Activated T-cell treated with anti-CD3 and anti-CD28 coated beads, Interleukin-2, amount 50 U/mL, for 24 hours (primary cell): ENCODE results near the gene NKRF.
A peak's percentile ranks its signal among the peaks of the same experiment; 100 is the strongest.
"Not testable (repeated sequence)": the region's sequence is repeated elsewhere in the genome, so short reads cannot be mapped to it uniquely, and the experiment has no call there.

Experiments
- DNase-seq: peaks from one replicate; pipeline ENCODE4 v3.0.0-alpha.2; 2020
- H3K27ac Mint-ChIP-seq: 2 replicates; pipeline ENCODE4 v1.8.0; 2020; ENCODE audit warnings: mild to moderate bottlenecking, mixed read lengths
- H3K27me3 Mint-ChIP-seq: 2 replicates; pipeline ENCODE4 v1.8.0; 2020; ENCODE audit warnings: mixed read lengths
- H3K36me3 Mint-ChIP-seq: 2 replicates; pipeline ENCODE4 v1.8.0; 2020; ENCODE audit warnings: low read depth, mixed read lengths
- H3K4me1 Mint-ChIP-seq: 2 replicates; pipeline ENCODE4 v1.8.0; 2020; ENCODE audit warnings: low read depth, mixed read lengths
- H3K4me3 Mint-ChIP-seq: 2 replicates; pipeline ENCODE4 v1.8.0; 2020; ENCODE audit warnings: mild to moderate bottlenecking, moderate library complexity, mixed read lengths
- H3K9me3 Mint-ChIP-seq: 2 replicates; pipeline ENCODE4 v1.8.0; 2020; ENCODE audit warnings: mixed read lengths

Gene NKRF

GRCh38 chrX:119606280-119607017, at the start of gene NKRF:
TSS of gene NKRF (minus strand) at chrX:119606424.
- peaks cover 45% of the 10 kb centered on the region for H3K36me3 Mint-ChIP-seq
- DNase-seq: peak; percentile 88
- no peaks in the 10 kb centered on the region for H3K9me3 Mint-ChIP-seq
- peaks cover 48% of the 10 kb centered on the region for H3K4me1 Mint-ChIP-seq
- peak within 1 kb of the TSS; percentile 91 for H3K4me3 Mint-ChIP-seq
- peaks cover 11% of the 10 kb centered on the region for H3K27me3 Mint-ChIP-seq
- H3K27ac Mint-ChIP-seq: peak within 1 kb of the TSS; percentile 97

- Mint-ChIP-seq H3K27ac (peak overlapping the region; percentile 92), H3K4me3 (peak overlapping the region; percentile 17), H3K36me3 (peaks cover 86% of the 10 kb centered on the region), H3K27me3 (no peaks in the 10 kb centered on the region), H3K9me3 (no peaks in the 10 kb centered on the region), H3K4me1 (peaks cover 53% of the 10 kb centered on the region)
- peak; percentile 72 for DNase-seq
These were observed 48.9 kb upstream of the NKRF start for GRCh38 chrX:119655125-119655524.

GRCh38 chrX:119654112-119654531, 47.9 kb upstream of the NKRF start:
- Mint-ChIP-seq H3K4me1 (peaks cover 51% of the 10 kb centered on the region), H3K4me3 (no peak overlapping the region), H3K36me3 (peaks cover 86% of the 10 kb centered on the region), H3K27me3 (no peaks in the 10 kb centered on the region), H3K9me3 (no peaks in the 10 kb centered on the region), H3K27ac (peak overlapping the region; percentile 92)
- DNase-seq: peak; percentile 39

GRCh38 chrX:119648421-119648775, 42.2 kb upstream of the NKRF start:
- Mint-ChIP-seq H3K4me3 (peak overlapping the region; percentile 55), H3K4me1 (peaks cover 47% of the 10 kb centered on the region), H3K36me3 (peaks cover 88% of the 10 kb centered on the region), H3K27me3 (no peaks in the 10 kb centered on the region), H3K27ac (peak overlapping the region; percentile 98), H3K9me3 (no peaks in the 10 kb centered on the region)
- DNase-seq: no peak

GRCh38 chrX:119647552-119648420, 41.6 kb upstream of the NKRF start:
- Mint-ChIP-seq H3K4me1 (peaks cover 44% of the 10 kb centered on the region), H3K36me3 (peaks cover 88% of the 10 kb centered on the region), H3K27me3 (no peaks in the 10 kb centered on the region), H3K4me3 (peak overlapping the region; percentile 55), H3K27ac (peak overlapping the region; percentile 98), H3K9me3 (no peaks in the 10 kb centered on the region)
- peak; percentile 71 for DNase-seq

GRCh38 chrX:119647089-119647488, 40.9 kb upstream of the NKRF start:
- DNase-seq: no peak
- H3K4me3 Mint-ChIP-seq: no peak overlapping the region
- H3K4me1 Mint-ChIP-seq: peaks cover 44% of the 10 kb centered on the region
- H3K36me3 Mint-ChIP-seq: peaks cover 88% of the 10 kb centered on the region
- peak overlapping the region; percentile 98 for H3K27ac Mint-ChIP-seq
- no peaks in the 10 kb centered on the region for H3K9me3 Mint-ChIP-seq
- no peaks in the 10 kb centered on the region for H3K27me3 Mint-ChIP-seq

- Mint-ChIP-seq H3K36me3 (peaks cover 88% of the 10 kb centered on the region), H3K4me3 (no peak overlapping the region), H3K9me3 (no peaks in the 10 kb centered on the region)
These were observed 40.3 kb upstream of the NKRF start for GRCh38 chrX:119646515-119646914.

GRCh38 chrX:119643696-119644095, 37.5 kb upstream of the NKRF start:
- H3K4me3 Mint-ChIP-seq: no peak overlapping the region

More at GRCh38 chrX:119646515-119646914, 40.3 kb upstream of the NKRF start:
- Mint-ChIP-seq H3K27me3 (no peaks in the 10 kb centered on the region), H3K27ac (peak overlapping the region; percentile 84), H3K4me1 (peaks cover 44% of the 10 kb centered on the region)
- no peak for DNase-seq

GRCh38 chrX:119640731-119641170, 34.5 kb upstream of the NKRF start:
- Mint-ChIP-seq H3K27me3 (no peaks in the 10 kb centered on the region), H3K9me3 (no peaks in the 10 kb centered on the region), H3K4me3 (no peak overlapping the region), H3K36me3 (peaks cover 89% of the 10 kb centered on the region), H3K4me1 (peaks cover 11% of the 10 kb centered on the region), H3K27ac (peak overlapping the region; percentile 63)
- DNase-seq: no peak

More at GRCh38 chrX:119643696-119644095, 37.5 kb upstream of the NKRF start:
- no peaks in the 10 kb centered on the region for H3K27me3 Mint-ChIP-seq
- peaks cover 88% of the 10 kb centered on the region for H3K36me3 Mint-ChIP-seq
- H3K9me3 Mint-ChIP-seq: no peaks in the 10 kb centered on the region
- no peak for DNase-seq
- H3K27ac Mint-ChIP-seq: peak overlapping the region; percentile 70
- H3K4me1 Mint-ChIP-seq: peaks cover 32% of the 10 kb centered on the region

GRCh38 chrX:119638725-119639471, 32.7 kb upstream of the NKRF start:
- H3K4me1 Mint-ChIP-seq: peaks cover 19% of the 10 kb centered on the region
- H3K27ac Mint-ChIP-seq: peak overlapping the region; percentile 74
- no peak overlapping the region for H3K4me3 Mint-ChIP-seq
- no peaks in the 10 kb centered on the region for H3K9me3 Mint-ChIP-seq
- DNase-seq: no peak
- H3K27me3 Mint-ChIP-seq: no peaks in the 10 kb centered on the region
- H3K36me3 Mint-ChIP-seq: peaks cover 94% of the 10 kb centered on the region

- Mint-ChIP-seq H3K36me3 (peaks cover 94% of the 10 kb centered on the region), H3K4me1 (peaks cover 19% of the 10 kb centered on the region), H3K27ac (peak overlapping the region; percentile 18)
- H3K27me3 Mint-ChIP-seq, H3K9me3 Mint-ChIP-seq, H3K4me3 Mint-ChIP-seq, DNase-seq: not testable (repeated sequence)
These were observed 31.2 kb upstream of the NKRF start for GRCh38 chrX:119637421-119637820.

- Mint-ChIP-seq H3K4me1 (peaks cover 19% of the 10 kb centered on the region), H3K36me3 (peaks cover 90% of the 10 kb centered on the region), H3K27ac (peak overlapping the region; percentile 3), H3K4me3 (no peak overlapping the region), H3K27me3 (no peaks in the 10 kb centered on the region), H3K9me3 (no peaks in the 10 kb centered on the region)
- DNase-seq: no peak
These were observed 30.2 kb upstream of the NKRF start for GRCh38 chrX:119636419-119636818.

GRCh38 chrX:119635799-119636198, 29.6 kb upstream of the NKRF start:
- DNase-seq: no peak
- H3K27ac Mint-ChIP-seq: peak overlapping the region; percentile 75
- H3K36me3 Mint-ChIP-seq: peaks cover 86% of the 10 kb centered on the region
- no peaks in the 10 kb centered on the region for H3K27me3 Mint-ChIP-seq
- peaks cover 19% of the 10 kb centered on the region for H3K4me1 Mint-ChIP-seq
- H3K9me3 Mint-ChIP-seq: no peaks in the 10 kb centered on the region
- no peak overlapping the region for H3K4me3 Mint-ChIP-seq

- peak overlapping the region; percentile 75 for H3K27ac Mint-ChIP-seq
- peaks cover 86% of the 10 kb centered on the region for H3K36me3 Mint-ChIP-seq
- H3K4me1 Mint-ChIP-seq: peaks cover 19% of the 10 kb centered on the region
- no peaks in the 10 kb centered on the region for H3K9me3 Mint-ChIP-seq
- H3K27me3 Mint-ChIP-seq: no peaks in the 10 kb centered on the region
- DNase-seq: no peak
- no peak overlapping the region for H3K4me3 Mint-ChIP-seq
These were observed 29.0 kb upstream of the NKRF start for GRCh38 chrX:119635179-119635578.
